Muscle layer of colon (tissue), 2 donors: ENCODE results near the gene C16orf89.

Source experiments
- H3K27ac ChIP-seq: one replicate; pipeline ENCODE4 v1.7.0; 2013; ENCODE audit warnings: low read depth, mild to moderate bottlenecking, low read length, moderate library complexity
- H3K27me3 ChIP-seq, 2 donors: one replicate each; pipeline ENCODE4 v1.7.0; 2013; ENCODE audit warnings: low read length in 2 of 2, mild to moderate bottlenecking in 2 of 2; ENCODE audit not compliant: insufficient read depth in 2 of 2, control insufficient read depth in 1 of 2
- H3K36me3 ChIP-seq: one replicate; pipeline ENCODE4 v1.7.0; 2013; ENCODE audit warnings: mild to moderate bottlenecking, low read length; ENCODE audit not compliant: insufficient read depth
- H3K4me1 ChIP-seq: one replicate; pipeline ENCODE4 v1.7.0; 2013; ENCODE audit warnings: mild to moderate bottlenecking, low read length; ENCODE audit not compliant: insufficient read depth
- H3K4me3 ChIP-seq, 2 donors: one replicate each; pipeline ENCODE4 v1.7.0; 2013; ENCODE audit warnings: low read length in 2 of 2, low read depth in 1 of 2, mild to moderate bottlenecking in 1 of 2, moderate library complexity in 1 of 2
- H3K9ac ChIP-seq: one replicate; pipeline ENCODE4 v1.7.0; 2013; ENCODE audit warnings: low read length
- H3K9me3 ChIP-seq: one replicate; pipeline ENCODE4 v1.7.0; 2013; ENCODE audit warnings: mild to moderate bottlenecking, low read length
- donor health status: abdominal sarcoma.
- donor health status: Adenocarcinoma of cecum.

The C16orf89 gene

GRCh38 chr16:5034167-5034523 is 31.6 kb downstream of the C16orf89 start:
- Histone ChIP-seq H3K36me3 (peaks cover 4% of the 10 kb centered on the region), H3K9ac (peak overlapping the region; percentile 41), H3K4me1 (peaks cover 19% of the 10 kb centered on the region), H3K27ac (peak overlapping the region; percentile 73), H3K4me3 (peak overlapping the region; percentile 95 to 99), H3K27me3 (no peaks in the 10 kb centered on the region), H3K9me3 (no peaks in the 10 kb centered on the region)

GRCh38 chr16:5033256-5034166 is 32.2 kb downstream of the C16orf89 start, which contains the start of gene NAGPA:
NAGPA (minus strand) TSS chr16:5033935; CDS start chr16:5033914, 21 bp downstream.
- H3K27me3 ChIP-seq = no peaks in the 10 kb centered on the region

GRCh38 chr16:5032748-5033167 is 33.0 kb downstream of the C16orf89 start:
- Histone ChIP-seq H3K4me1 (peaks cover 19% of the 10 kb centered on the region), H3K27ac (peak overlapping the region; percentile 73), H3K4me3 (peak overlapping the region; percentile 95 to 99), H3K36me3 (peaks cover 4% of the 10 kb centered on the region), H3K9me3 (no peaks in the 10 kb centered on the region), H3K27me3 (no peaks in the 10 kb centered on the region), H3K9ac (no peak overlapping the region)

More at GRCh38 chr16:5033256-5034166, 32.2 kb downstream of the C16orf89 start, which contains the start of gene NAGPA:
- H3K36me3 ChIP-seq = peaks cover 4% of the 10 kb centered on the region
- H3K4me3 ChIP-seq = peak within 1 kb of the TSS; percentile 95 to 99
- peak within 1 kb of the TSS; percentile 41 for H3K9ac ChIP-seq
- H3K9me3 ChIP-seq = no peaks in the 10 kb centered on the region
- peak within 1 kb of the TSS; percentile 73 for H3K27ac ChIP-seq
- H3K4me1 ChIP-seq = peaks cover 19% of the 10 kb centered on the region

GRCh38 chr16:5031601-5032000 is 34.2 kb downstream of the C16orf89 start:
- Histone ChIP-seq H3K9me3 (no peaks in the 10 kb centered on the region), H3K4me3 (no peak overlapping the region), H3K27me3 (no peaks in the 10 kb centered on the region), H3K4me1 (peaks cover 19% of the 10 kb centered on the region), H3K27ac (no peak overlapping the region), H3K9ac (no peak overlapping the region), H3K36me3 (peaks cover 4% of the 10 kb centered on the region)

- H3K36me3 ChIP-seq = peaks cover 4% of the 10 kb centered on the region
- H3K9me3 ChIP-seq = no peaks in the 10 kb centered on the region
- H3K27ac ChIP-seq = no peak overlapping the region
- H3K9ac ChIP-seq = no peak overlapping the region
- H3K4me3 ChIP-seq = no peak overlapping the region
- no peaks in the 10 kb centered on the region for H3K27me3 ChIP-seq
- peaks cover 19% of the 10 kb centered on the region for H3K4me1 ChIP-seq
Observed at GRCh38 chr16:5030251-5030870, 35.4 kb downstream of the C16orf89 start.

GRCh38 chr16:5028950-5029475 is 36.7 kb downstream of the C16orf89 start:
- Histone ChIP-seq H3K9ac (no peak overlapping the region), H3K4me1 (peaks cover 11% of the 10 kb centered on the region), H3K36me3 (peaks cover 4% of the 10 kb centered on the region), H3K9me3 (no peaks in the 10 kb centered on the region), H3K27ac (no peak overlapping the region), H3K4me3 (no peak overlapping the region), H3K27me3 (no peaks in the 10 kb centered on the region)

- Histone ChIP-seq H3K9ac (no peak overlapping the region), H3K27ac (no peak overlapping the region), H3K27me3 (no peaks in the 10 kb centered on the region), H3K9me3 (no peaks in the 10 kb centered on the region), H3K4me1 (peaks cover 5% of the 10 kb centered on the region), H3K36me3 (peaks cover 4% of the 10 kb centered on the region), H3K4me3 (no peak overlapping the region)
Observed at GRCh38 chr16:5027575-5028235, 38.1 kb downstream of the C16orf89 start.

- Histone ChIP-seq H3K4me1 (no peaks in the 10 kb centered on the region), H3K9ac (no peak overlapping the region), H3K36me3 (peaks cover 4% of the 10 kb centered on the region), H3K27ac (no peak overlapping the region), H3K4me3 (no peak overlapping the region), H3K9me3 (no peaks in the 10 kb centered on the region), H3K27me3 (no peaks in the 10 kb centered on the region)
Observed at GRCh38 chr16:5027086-5027485, 38.7 kb downstream of the C16orf89 start.

GRCh38 chr16:5026664-5027063 is 39.1 kb downstream of the C16orf89 start:
- H3K36me3 ChIP-seq = peaks cover 4% of the 10 kb centered on the region

GRCh38 chr16:5025171-5025632 is 40.6 kb downstream of the C16orf89 start:
- Histone ChIP-seq H3K36me3 (peaks cover 4% of the 10 kb centered on the region), H3K27me3 (no peaks in the 10 kb centered on the region), H3K27ac (no peak overlapping the region), H3K9ac (no peak overlapping the region), H3K4me1 (no peaks in the 10 kb centered on the region), H3K4me3 (no peak overlapping the region), H3K9me3 (no peaks in the 10 kb centered on the region)

More at GRCh38 chr16:5026664-5027063, 39.1 kb downstream of the C16orf89 start:
- Histone ChIP-seq H3K27me3 (no peaks in the 10 kb centered on the region), H3K27ac (no peak overlapping the region), H3K4me3 (no peak overlapping the region), H3K9me3 (no peaks in the 10 kb centered on the region), H3K4me1 (no peaks in the 10 kb centered on the region), H3K9ac (no peak overlapping the region)

- Histone ChIP-seq H3K27me3 (no peaks in the 10 kb centered on the region), H3K36me3 (no peaks in the 10 kb centered on the region), H3K9ac (no peak overlapping the region), H3K27ac (no peak overlapping the region), H3K4me3 (no peak overlapping the region), H3K4me1 (no peaks in the 10 kb centered on the region), H3K9me3 (no peaks in the 10 kb centered on the region)
Observed at GRCh38 chr16:5024632-5025031, 41.1 kb downstream of the C16orf89 start.
